Erythroblast (primary cell): ENCODE measurements around the gene GPX2.

Experiments used
- GATA1 ChIP-seq: IDR thresholded peaks from 2 replicates; pipeline ENCODE4 v1.6.1; 2011; ENCODE audit warnings: low read depth, mild to moderate bottlenecking, control low read depth, low read length, moderate library complexity
- POLR2A ChIP-seq: IDR thresholded peaks from 2 replicates; pipeline ENCODE4 v1.6.1; 2011; ENCODE audit warnings: mild to moderate bottlenecking, low read length

DNA sequence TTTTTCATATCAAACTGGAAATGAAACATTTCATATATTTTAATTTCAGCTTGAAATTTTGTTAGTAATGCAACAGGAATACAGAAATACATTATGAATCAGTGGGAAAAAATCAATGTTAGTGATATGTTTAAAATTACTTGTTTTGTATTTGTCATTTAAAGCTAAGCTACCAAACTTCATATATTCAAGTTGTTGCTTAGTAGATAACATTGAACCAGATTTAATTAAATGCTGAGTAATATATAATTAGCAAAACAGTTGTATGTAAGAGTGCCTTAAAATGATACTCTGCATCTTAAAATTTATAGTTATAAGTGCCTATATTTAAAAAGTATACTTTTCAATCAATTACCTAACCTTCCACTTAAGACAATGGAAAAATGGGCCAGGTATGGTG is 23.3 kb downstream of the GPX2 start:
- TF ChIP-seq POLR2A, result no peak
- no peak for TF ChIP-seq GATA1
